Liver (tissue), 3 donors: ENCODE measurements around the gene DNAH3.

ENCODE experiments used
- HNF4A ChIP-seq, 2 donors: conservative IDR thresholded peaks; 2 replicates each; pipeline ENCODE4 v1.6.1; 2016; ENCODE audit warnings: antibody characterized with exemption in 2 of 2, mild to moderate bottlenecking in 2 of 2
- JUND ChIP-seq, 2 donors: IDR thresholded peaks; 2 replicates each; pipeline ENCODE4 v1.6.1; 2016; ENCODE audit warnings: antibody characterized with exemption in 2 of 2
- TF ChIP-seq, protein P1 (sequence below): fragments of 150-350 bp; IDR thresholded peaks from 2 replicates; pipeline ENCODE4 v1.5.1; 2017; ENCODE audit warnings: improper control_type of control experiment, low read depth, low read length; ENCODE audit not compliant: missing input control
- donor health status: healthy.
- donor health status: healthy.

- TF ChIP-seq HNF4A (conservative IDR thresholded peaks at IDR 0.05) (no peak), JUND (IDR thresholded peaks at IDR 0.05) (no peak)
- TF ChIP-seq, protein P1, sequence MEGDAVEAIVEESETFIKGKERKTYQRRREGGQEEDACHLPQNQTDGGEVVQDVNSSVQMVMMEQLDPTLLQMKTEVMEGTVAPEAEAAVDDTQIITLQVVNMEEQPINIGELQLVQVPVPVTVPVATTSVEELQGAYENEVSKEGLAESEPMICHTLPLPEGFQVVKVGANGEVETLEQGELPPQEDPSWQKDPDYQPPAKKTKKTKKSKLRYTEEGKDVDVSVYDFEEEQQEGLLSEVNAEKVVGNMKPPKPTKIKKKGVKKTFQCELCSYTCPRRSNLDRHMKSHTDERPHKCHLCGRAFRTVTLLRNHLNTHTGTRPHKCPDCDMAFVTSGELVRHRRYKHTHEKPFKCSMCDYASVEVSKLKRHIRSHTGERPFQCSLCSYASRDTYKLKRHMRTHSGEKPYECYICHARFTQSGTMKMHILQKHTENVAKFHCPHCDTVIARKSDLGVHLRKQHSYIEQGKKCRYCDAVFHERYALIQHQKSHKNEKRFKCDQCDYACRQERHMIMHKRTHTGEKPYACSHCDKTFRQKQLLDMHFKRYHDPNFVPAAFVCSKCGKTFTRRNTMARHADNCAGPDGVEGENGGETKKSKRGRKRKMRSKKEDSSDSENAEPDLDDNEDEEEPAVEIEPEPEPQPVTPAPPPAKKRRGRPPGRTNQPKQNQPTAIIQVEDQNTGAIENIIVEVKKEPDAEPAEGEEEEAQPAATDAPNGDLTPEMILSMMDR: no peak
Observed at GRCh38 chr16:21037168-21037567, 113.5 kb downstream of the DNAH3 start.
